A673 (cell line): ENCODE results near the gene ATP8B2.

Source experiments
- CTCF ChIP-seq: fragments of 300-800, 200-600 bp; sonication (generic); conservative IDR thresholded peaks from 2 replicates; pipeline ENCODE4 v1.5.1; 2017; ENCODE audit warnings: low read depth, mild to moderate bottlenecking, antibody characterized with exemption, low read length, moderate library complexity, mixed read lengths
- EZH2 ChIP-seq: fragments of 200-600 bp; sonication (generic); IDR thresholded peaks from 2 replicates; pipeline ENCODE4 v1.6.1; 2017; ENCODE audit warnings: borderline replicate concordance, low read depth, mild to moderate bottlenecking, mixed read lengths, antibody characterized with exemption, low read length; ENCODE audit not compliant: poor library complexity, severe bottlenecking

GRCh38 chr1:154337253-154337894 lies 12.0 kb downstream of the ATP8B2 start:
- no peak for TF ChIP-seq CTCF
- TF ChIP-seq EZH2, result no peak
